Ishikawa (cell line): ENCODE data around the gene EIF4H.

Experiments
- TAF1 ChIP-seq: IDR thresholded peaks from 2 replicates; pipeline ENCODE4 v1.6.1; 2012; ENCODE audit warnings: low read depth, mild to moderate bottlenecking
- ZBTB7A ChIP-seq: IDR thresholded peaks from 2 replicates; pipeline ENCODE4 v1.6.1; 2012; ENCODE audit warnings: low read depth

- no peak for TF ChIP-seq ZBTB7A
- TF ChIP-seq TAF1 = no peak
These were observed 24.6 kb upstream of the EIF4H start for GRCh38 chr7:74149603-74150002.
